DND-41 (cell line): ENCODE data around the gene BLMH.

Experiments used
- ATAC-seq: fragments of 200-7000 bp; cut with Tn5 transposase; 3 replicates; pipeline ENCODE4 v1.9.1; 2021; ENCODE audit warnings: low read depth; ENCODE audit not compliant: insufficient read depth
- DNase-seq: peaks from one replicate; pipeline ENCODE4 v3.0.0-alpha.2; 2020
- H2AFZ ChIP-seq: 2 replicates; pipeline ENCODE4 v1.6.0; 2012; ENCODE audit warnings: low read depth, low read length
- H3K27ac ChIP-seq: 2 replicates; pipeline ENCODE4 v1.5.1; 2012; ENCODE audit warnings: low read length, inconsistent platforms
- H3K27me3 ChIP-seq: fragments of 200-600 bp; sonication (generic); 2 replicates; pipeline ENCODE4 v1.6.0; 2012; ENCODE audit warnings: low read length, mild to moderate bottlenecking, inconsistent platforms; ENCODE audit not compliant: insufficient read depth, poor library complexity
- H3K36me3 ChIP-seq: 2 replicates; pipeline ENCODE4 v1.5.1; 2012; ENCODE audit warnings: low read length, inconsistent platforms; ENCODE audit not compliant: insufficient read depth
- H3K4me1 ChIP-seq: 2 replicates; pipeline ENCODE4 v1.5.1; 2012; ENCODE audit warnings: mild to moderate bottlenecking, low read length; ENCODE audit not compliant: insufficient read depth
- H3K4me2 ChIP-seq: 2 replicates; pipeline ENCODE4 v1.6.0; 2012; ENCODE audit warnings: mild to moderate bottlenecking, moderate library complexity, low read length, inconsistent platforms; ENCODE audit not compliant: insufficient read depth
- H3K4me3 ChIP-seq, 2 experiments: fragments of 200-600 bp in 1 of 2; shearing (Covaris generic) in 1 of 2; 2 replicates each; pipeline ENCODE4 v1.5.1; 2012 to 2016; ENCODE audit warnings: inconsistent platforms in 2 of 2, low read length in 2 of 2, mild to moderate bottlenecking in 2 of 2, low read depth in 1 of 2, moderate library complexity in 1 of 2
- H3K79me2 ChIP-seq: 2 replicates; pipeline ENCODE4 v1.6.0; 2012; ENCODE audit warnings: low read length, inconsistent platforms; ENCODE audit not compliant: insufficient read depth
- H3K9ac ChIP-seq: 2 replicates; pipeline ENCODE4 v1.6.0; 2012; ENCODE audit warnings: low read depth, mild to moderate bottlenecking, inconsistent platforms, low read length, moderate library complexity
- H3K9me3 ChIP-seq: 2 replicates; pipeline ENCODE4 v1.5.1; 2012; ENCODE audit warnings: low read length, moderate library complexity, mild to moderate bottlenecking, inconsistent platforms; ENCODE audit not compliant: insufficient read depth, severe bottlenecking
- H4K20me1 ChIP-seq: 2 replicates; pipeline ENCODE4 v1.6.0; 2012; ENCODE audit warnings: low read length; ENCODE audit not compliant: insufficient read depth
- EZH2 ChIP-seq: IDR thresholded peaks from 3 replicates; pipeline ENCODE4 v1.6.1; 2012; ENCODE audit warnings: borderline replicate concordance, low read depth, mild to moderate bottlenecking, moderate library complexity, low read length, inconsistent platforms; ENCODE audit not compliant: severe bottlenecking
- TF ChIP-seq, protein P1 (sequence below): IDR thresholded peaks from 2 replicates; pipeline ENCODE4 v1.5.1; 2012; ENCODE audit warnings: borderline replicate concordance, low read length, moderate library complexity, mild to moderate bottlenecking; ENCODE audit not compliant: poor library complexity, severe bottlenecking; ENCODE audit errors: extremely low read depth

The BLMH gene

DNA sequence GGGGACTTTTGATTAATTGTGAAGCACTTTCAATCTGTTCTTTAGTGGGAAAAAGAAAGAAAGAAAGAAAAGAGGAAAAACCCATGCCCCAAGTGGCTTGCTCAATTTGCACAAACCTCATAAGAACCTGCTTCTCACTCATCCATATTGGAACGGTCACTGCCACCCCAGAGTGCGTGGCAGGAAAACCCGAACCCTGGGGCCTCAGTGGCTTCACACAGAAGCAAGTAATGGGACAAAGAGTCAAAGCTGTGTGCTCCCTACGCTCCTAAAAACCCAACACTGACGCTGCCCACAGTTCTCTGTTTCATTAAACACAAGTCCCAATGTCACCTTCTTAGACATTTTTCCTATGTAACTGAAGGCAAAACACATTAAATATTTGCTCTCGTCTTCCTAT, 57.4 kb downstream of the BLMH start:
- no peak overlapping the region for H3K4me2 ChIP-seq
- no peak overlapping the region for H3K27ac ChIP-seq
- no peak overlapping the region for H2AFZ ChIP-seq
- no peak for DNase-seq
- no peaks in the 10 kb centered on the region for H3K9me3 ChIP-seq
- H3K9ac ChIP-seq: no peak overlapping the region
- peaks cover 9% of the 10 kb centered on the region for H3K27me3 ChIP-seq
- H4K20me1 ChIP-seq: no peaks in the 10 kb centered on the region
- H3K79me2 ChIP-seq: no peaks in the 10 kb centered on the region
- no peak overlapping the region for H3K4me3 ChIP-seq
- no peaks in the 10 kb centered on the region for H3K4me1 ChIP-seq
- no peaks in the 10 kb centered on the region for H3K36me3 ChIP-seq
- no peak for ATAC-seq
- TF ChIP-seq EZH2: no peak
- TF ChIP-seq, protein P1, sequence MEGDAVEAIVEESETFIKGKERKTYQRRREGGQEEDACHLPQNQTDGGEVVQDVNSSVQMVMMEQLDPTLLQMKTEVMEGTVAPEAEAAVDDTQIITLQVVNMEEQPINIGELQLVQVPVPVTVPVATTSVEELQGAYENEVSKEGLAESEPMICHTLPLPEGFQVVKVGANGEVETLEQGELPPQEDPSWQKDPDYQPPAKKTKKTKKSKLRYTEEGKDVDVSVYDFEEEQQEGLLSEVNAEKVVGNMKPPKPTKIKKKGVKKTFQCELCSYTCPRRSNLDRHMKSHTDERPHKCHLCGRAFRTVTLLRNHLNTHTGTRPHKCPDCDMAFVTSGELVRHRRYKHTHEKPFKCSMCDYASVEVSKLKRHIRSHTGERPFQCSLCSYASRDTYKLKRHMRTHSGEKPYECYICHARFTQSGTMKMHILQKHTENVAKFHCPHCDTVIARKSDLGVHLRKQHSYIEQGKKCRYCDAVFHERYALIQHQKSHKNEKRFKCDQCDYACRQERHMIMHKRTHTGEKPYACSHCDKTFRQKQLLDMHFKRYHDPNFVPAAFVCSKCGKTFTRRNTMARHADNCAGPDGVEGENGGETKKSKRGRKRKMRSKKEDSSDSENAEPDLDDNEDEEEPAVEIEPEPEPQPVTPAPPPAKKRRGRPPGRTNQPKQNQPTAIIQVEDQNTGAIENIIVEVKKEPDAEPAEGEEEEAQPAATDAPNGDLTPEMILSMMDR: no peak

DNA sequence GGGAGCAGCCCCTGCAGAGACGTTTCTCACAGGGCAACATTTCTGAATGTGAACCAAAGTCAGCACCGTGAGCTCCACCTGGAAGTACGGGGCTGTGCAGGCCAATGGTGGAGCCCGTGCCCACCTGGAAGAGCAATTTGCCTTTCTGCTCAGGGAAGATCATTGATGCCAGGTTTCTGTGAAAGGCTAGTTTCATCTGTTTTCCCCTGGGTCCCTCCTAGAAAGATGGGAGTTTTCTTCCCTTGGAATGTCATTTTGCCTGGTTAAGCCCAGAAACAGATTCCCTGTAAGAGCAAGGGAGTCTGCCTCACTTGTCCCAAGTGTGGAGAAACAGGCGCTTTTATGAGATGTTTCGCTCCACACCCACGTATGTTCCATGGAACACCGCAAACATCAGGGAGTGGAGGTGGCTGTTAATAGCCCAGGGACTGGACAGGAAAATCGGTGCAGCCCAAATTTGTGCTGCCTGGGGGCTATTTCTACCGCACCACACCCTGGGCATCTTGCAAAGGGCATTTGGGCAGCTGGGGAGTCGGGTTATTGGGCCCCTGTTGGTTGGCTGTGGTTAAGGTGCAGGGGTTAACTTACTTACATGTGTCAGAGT, 58.8 kb downstream of the BLMH start:
- Histone ChIP-seq H3K4me3 (no peak overlapping the region), H3K36me3 (no peaks in the 10 kb centered on the region), H3K27ac (no peak overlapping the region), H3K79me2 (no peaks in the 10 kb centered on the region), H3K9ac (no peak overlapping the region), H3K4me1 (no peaks in the 10 kb centered on the region), H3K9me3 (no peaks in the 10 kb centered on the region), H4K20me1 (no peaks in the 10 kb centered on the region), H3K4me2 (no peak overlapping the region), H2AFZ (no peak overlapping the region), H3K27me3 (peaks cover 9% of the 10 kb centered on the region)
- TF ChIP-seq, protein P1: no peak
- no peak for TF ChIP-seq EZH2
- ATAC-seq (no peak), DNase-seq (no peak)

DNA sequence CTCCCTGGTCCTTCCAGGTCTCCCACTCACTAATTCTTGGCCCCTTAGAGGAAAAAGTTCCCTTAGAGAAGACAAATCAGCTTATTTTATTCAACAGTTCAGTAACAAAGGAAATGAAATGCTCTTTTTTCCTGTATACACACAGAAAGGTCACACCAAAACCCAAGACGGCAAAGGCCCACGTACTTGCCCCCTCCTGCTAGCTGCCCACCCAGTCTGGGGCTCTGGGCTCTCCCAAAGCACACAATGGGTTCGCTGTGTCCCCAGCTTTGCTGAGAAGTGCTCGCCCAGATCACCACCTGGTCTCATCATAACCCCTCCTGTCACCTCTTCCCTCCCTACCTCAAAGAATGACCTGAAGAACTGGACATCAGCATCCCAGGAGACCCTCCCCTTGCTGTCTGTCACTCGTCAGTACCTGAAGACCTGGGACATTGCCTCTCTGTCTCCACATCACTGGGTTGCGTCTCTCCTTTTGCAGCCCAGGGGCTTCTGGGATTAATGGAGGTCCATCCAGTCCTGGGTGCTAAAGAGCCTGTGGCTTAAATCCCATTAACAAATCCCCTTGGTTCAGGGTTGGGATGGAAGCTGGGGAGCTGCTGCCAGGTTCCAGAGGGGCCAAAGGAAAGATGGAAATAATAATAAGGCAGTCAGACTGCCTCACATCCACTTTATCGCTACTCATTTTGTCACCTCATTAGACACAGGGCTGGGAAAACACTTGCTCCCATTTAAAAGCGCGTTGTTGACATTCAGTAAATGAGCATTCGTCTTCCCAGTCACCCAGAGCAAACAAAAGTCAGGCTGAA, 59.5 kb downstream of the BLMH start:
- Histone ChIP-seq H4K20me1 (no peaks in the 10 kb centered on the region), H3K9me3 (no peaks in the 10 kb centered on the region), H3K4me1 (no peaks in the 10 kb centered on the region), H3K4me3 (no peak overlapping the region), H3K27me3 (peaks cover 9% of the 10 kb centered on the region), H2AFZ (no peak overlapping the region), H3K4me2 (no peak overlapping the region), H3K36me3 (no peaks in the 10 kb centered on the region), H3K79me2 (no peaks in the 10 kb centered on the region), H3K27ac (no peak overlapping the region), H3K9ac (no peak overlapping the region)
- TF ChIP-seq, protein P1: no peak
- TF ChIP-seq EZH2: no peak
- DNase-seq (no peak), ATAC-seq (no peak)
